Fibroblast of pulmonary artery (primary cell): ENCODE results near the gene ISM2.

ENCODE experiments used
- DNase-seq: peaks from one replicate; pipeline ENCODE4 v3.0.0-alpha.2; 2010; ENCODE audit warnings: low read depth
- H3K4me3 ChIP-seq: replicated peaks from 2 replicates; pipeline ENCODE4 v1.5.1; 2011; ENCODE audit warnings: low read depth, mild to moderate bottlenecking, control low read depth, low read length, moderate library complexity
- TF ChIP-seq, protein P1 (sequence below): IDR thresholded peaks from 2 replicates; pipeline ENCODE4 v1.5.1; 2011; ENCODE audit warnings: mild to moderate bottlenecking, control low read depth, low read length, inconsistent platforms; ENCODE audit errors: missing control alignments

ISM2 gene

DNA sequence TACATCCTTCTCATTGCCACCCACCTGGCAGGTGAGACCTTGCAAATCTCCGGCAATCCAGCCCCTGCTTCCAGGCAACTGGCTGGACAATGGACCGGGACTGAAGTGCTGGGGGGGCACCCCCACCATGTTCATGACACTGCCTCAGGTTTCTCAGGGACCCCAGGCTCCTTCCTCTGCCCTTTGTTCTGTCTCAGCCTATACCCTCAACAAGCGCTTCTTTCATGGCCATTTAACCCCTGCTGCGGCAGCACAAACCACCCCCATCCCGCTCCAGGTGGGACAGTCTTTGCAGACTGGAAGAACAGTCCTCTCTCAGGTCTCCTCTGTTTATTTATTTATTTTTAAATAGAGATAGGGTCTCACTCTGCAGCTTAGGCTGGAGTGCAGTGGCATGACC lies 7.6 kb downstream of the ISM2 start:
- no peak for DNase-seq
- TF ChIP-seq, protein P1, sequence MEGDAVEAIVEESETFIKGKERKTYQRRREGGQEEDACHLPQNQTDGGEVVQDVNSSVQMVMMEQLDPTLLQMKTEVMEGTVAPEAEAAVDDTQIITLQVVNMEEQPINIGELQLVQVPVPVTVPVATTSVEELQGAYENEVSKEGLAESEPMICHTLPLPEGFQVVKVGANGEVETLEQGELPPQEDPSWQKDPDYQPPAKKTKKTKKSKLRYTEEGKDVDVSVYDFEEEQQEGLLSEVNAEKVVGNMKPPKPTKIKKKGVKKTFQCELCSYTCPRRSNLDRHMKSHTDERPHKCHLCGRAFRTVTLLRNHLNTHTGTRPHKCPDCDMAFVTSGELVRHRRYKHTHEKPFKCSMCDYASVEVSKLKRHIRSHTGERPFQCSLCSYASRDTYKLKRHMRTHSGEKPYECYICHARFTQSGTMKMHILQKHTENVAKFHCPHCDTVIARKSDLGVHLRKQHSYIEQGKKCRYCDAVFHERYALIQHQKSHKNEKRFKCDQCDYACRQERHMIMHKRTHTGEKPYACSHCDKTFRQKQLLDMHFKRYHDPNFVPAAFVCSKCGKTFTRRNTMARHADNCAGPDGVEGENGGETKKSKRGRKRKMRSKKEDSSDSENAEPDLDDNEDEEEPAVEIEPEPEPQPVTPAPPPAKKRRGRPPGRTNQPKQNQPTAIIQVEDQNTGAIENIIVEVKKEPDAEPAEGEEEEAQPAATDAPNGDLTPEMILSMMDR = no peak
- H3K4me3 ChIP-seq = no peak overlapping the region

DNA sequence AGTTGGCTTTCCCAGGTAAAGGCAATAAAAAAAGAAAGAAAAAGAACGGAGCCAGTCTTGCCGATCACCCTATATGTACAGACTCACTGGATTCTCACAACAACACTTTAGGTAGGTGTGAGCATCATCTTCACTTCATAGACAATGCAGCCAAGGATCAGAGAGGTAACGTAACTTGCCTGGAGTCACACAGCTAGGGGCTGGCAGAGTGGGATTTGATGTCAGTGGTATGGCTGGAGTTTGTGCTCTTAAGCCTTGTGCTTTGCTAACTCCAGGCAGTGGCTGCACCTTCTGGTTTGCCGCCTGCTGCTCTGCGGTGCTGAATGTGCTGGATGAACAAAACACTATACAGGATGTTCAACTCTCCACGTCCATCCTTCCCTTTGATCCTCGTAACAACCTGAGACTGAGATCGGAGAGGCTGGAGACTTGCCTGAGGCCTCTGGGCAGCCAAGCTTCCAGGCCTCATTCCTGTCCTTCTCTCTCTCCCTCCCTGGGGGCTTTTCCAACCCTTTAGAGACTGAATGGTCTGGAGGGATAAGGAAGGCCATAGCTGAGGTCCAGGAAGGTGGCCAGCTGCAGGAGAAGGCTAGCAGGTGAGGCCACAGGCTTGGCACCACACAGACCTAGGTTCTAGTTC lies 8.1 kb downstream of the ISM2 start:
- no peak for DNase-seq
- no peak overlapping the region for H3K4me3 ChIP-seq
- TF ChIP-seq, protein P1 = no peak

DNA sequence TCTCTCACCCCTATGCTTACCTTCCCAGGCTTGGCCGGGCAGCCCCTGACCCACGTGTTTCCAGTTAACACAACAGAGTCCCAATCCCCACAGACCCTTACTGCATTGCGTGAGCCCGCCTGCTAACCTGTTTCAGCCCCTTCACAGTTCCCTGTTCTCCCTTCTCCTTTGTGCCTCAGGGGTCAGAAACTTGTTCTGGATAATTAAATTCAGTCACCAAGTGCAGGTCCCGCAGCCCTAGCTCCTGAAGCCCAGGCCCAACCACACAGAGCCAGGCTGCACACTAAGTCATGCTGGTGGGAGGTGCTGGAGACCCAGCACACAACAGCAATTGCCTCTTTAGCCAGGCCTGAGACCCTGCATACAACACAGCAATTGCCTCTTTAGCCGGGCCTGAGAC lies 9.6 kb downstream of the ISM2 start:
- TF ChIP-seq, protein P1 = no peak
- DNase-seq = no peak
- H3K4me3 ChIP-seq = no peak overlapping the region

- H3K4me3 ChIP-seq = no peak overlapping the region
- DNase-seq = no peak
- TF ChIP-seq, protein P1 = no peak
Observed at GRCh38 chr14:77488558-77488957, 10.1 kb downstream of the ISM2 start.

GRCh38 chr14:77485901-77486678 lies 12.5 kb downstream of the ISM2 start:
- DNase-seq = peak; percentile 26
- TF ChIP-seq, protein P1 = no peak
- no peak overlapping the region for H3K4me3 ChIP-seq

GRCh38 chr14:77485256-77485655 lies 13.4 kb downstream of the ISM2 start:
- no peak for DNase-seq
- H3K4me3 ChIP-seq = no peak overlapping the region
- TF ChIP-seq, protein P1 = no peak
